Measurements from ENCODE around the gene ANKRD60.

Gene ANKRD60

DNA sequence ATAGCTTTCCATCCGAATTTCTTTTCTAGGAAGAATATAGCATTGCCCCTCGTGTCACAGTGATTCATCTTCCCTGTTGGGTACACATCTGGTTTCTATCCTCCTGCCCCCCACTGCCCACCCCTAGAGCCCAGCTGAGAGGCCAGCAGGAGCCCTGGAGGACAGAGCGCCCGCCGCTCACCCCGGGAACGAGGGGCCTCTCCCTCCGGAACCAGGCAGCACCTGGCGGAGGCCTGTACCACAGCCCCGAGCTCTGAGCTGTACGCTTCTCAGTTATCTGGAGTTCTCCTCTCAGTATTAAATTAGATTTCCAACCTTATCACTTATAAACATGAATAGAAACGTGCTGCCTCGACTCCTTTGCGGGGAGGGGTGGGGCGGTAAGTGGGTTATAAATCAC, 6.0 kb downstream of the ANKRD60 start:
- no peak overlapping the region for H3K4me3 ChIP-seq (ENCODE audit: low read length)
- TF ChIP-seq ZNF274 (IDR thresholded peaks at IDR 0.05; ENCODE audit: low read depth, low read length) = no peak

DNA sequence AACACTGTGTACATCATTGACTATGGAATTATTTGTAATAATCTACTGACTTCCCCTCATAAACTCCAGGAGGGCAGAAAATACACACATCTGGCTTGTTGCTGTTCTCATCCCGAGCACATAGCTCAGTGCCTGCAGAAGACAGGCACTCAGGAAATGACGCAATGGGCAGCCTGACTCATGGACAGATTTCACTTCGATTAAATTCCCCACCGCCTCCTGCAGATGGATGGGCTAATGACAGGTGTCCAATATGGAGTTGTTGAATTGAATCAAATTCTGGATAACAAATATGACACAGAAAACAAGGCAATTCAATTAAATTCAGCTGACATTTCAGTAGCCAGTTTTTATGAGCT, 9.1 kb downstream of the ANKRD60 start:
- no peak for TF ChIP-seq ZNF274 (IDR thresholded peaks at IDR 0.05; ENCODE audit: low read depth, low read length)
- no peak overlapping the region for H3K4me3 ChIP-seq (ENCODE audit: low read length)

DNA sequence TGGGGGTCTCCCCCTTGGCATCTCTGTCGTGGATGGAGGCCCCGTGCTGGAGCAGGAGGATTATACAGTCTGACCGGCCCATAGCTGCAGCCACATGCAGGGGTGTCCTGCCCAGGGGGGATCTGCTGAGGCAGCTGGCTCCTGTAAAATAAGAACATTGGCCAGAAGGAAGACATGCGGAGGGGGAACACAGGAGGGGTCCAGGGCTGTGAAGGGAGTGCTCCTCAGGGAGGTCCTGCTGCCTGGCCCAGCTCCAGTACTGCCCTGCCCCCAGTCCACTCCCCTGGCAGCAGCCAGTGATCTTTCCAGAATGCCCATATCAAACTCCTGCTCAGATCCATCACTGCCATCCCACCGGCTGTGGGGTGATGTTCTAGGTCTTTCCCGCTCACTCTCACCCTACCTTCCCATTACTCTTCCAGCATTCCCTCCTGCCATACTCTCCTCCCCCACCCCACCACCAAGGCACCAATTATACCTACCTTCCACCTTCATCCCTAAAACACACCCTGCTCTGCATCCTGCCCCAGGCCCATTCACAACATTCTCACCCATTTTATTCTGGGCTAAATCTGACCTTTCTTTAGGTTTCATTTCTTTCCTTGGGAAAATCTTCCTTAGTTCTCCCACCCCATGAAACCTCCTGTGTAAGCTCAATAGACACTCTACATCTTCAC, 9.7 kb downstream of the ANKRD60 start:
- no peak for TF ChIP-seq ZNF274 (IDR thresholded peaks at IDR 0.05; ENCODE audit: low read depth, low read length)
- no peak overlapping the region for H3K4me3 ChIP-seq (ENCODE audit: low read length)

DNA sequence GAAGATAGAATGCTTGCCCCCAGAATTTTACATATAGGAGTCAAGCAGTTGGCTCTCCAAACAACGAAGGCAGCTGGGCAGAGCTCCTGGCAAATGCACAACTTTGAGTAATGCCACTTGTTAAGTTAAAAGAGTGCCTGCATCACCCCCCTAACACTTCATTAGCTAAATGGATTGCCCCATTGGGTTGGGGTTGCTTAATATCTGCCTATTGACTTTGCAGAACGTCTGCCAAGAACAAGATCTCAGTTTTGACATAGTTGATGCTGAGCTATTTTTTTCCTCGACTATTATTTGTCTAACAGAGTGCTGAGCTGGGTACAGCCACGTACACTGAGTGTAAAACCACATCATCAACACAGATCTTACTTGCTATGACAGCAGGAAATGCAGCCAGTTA, 12.1 kb downstream of the ANKRD60 start:
- no peak for TF ChIP-seq ZNF274 (IDR thresholded peaks at IDR 0.05; ENCODE audit: low read depth, low read length)
- H3K4me3 ChIP-seq (ENCODE audit: low read length) = no peak overlapping the region

DNA sequence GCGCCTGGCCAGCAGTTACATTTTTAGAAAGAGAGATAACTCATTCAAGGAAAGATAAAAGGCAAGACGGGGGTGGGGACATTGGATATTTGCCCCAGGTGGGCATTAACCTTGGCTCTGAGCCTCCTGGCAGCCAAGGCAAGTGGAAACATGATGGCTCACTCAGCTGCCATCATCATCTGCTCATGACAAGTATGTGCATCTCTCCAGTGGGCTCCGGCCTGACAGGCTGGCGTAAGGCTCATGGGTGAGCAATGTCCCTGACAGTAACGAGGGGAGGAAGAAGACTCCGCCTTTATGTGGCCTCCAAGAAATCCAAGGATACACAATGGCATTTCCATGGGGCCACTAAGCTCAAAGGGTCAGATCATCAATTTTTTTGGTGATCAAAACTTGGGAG, 13.3 kb downstream of the ANKRD60 start:
- H3K4me3 ChIP-seq (ENCODE audit: low read length) = no peak overlapping the region
- no peak for TF ChIP-seq ZNF274 (IDR thresholded peaks at IDR 0.05; ENCODE audit: low read depth, low read length)

DNA sequence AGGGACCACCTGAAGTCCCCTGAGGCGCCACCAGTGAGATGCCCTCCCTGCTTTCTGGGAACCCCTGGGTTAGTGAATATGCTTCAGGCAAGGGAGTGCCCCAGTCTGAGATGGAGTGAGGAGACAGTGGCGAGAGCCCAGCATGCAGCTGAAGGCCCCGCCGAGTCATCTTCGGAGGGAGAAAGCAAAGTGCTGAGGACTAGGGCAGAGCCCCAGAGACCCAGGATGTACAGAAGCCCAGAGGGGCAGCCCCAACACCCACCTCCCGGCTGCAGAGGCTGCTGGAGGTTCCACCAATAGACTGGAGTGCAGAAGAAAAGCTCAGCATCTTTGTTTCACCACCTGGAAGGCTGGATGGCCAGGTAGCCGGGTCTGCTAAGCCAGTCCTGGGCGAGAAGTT, 14.1 kb downstream of the ANKRD60 start:
- no peak overlapping the region for H3K4me3 ChIP-seq (ENCODE audit: low read length)
- TF ChIP-seq ZNF274 (IDR thresholded peaks at IDR 0.05; ENCODE audit: low read depth, low read length) = no peak

DNA sequence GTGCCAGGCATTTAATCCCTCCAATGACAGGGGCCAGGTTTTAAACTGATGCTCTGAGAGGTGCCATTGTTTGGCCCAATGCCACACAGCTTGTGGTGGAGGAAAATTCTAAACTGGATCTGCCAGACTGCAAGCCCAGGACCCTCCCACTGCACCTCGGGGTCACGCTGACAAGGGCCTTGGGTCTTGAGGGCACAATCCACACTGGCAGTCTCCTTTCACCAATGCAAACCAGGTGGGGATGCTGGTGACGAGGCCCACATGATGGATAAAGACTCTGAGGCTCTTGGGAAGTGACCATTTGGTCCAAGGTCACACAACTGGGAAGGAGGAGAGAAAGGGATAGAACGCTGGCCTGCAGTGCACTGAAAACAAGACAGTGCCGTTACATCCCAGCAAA, 14.7 kb downstream of the ANKRD60 start:
- no peak for TF ChIP-seq ZNF274 (IDR thresholded peaks at IDR 0.05; ENCODE audit: low read depth, low read length)
- no peak overlapping the region for H3K4me3 ChIP-seq (ENCODE audit: low read length)

DNA sequence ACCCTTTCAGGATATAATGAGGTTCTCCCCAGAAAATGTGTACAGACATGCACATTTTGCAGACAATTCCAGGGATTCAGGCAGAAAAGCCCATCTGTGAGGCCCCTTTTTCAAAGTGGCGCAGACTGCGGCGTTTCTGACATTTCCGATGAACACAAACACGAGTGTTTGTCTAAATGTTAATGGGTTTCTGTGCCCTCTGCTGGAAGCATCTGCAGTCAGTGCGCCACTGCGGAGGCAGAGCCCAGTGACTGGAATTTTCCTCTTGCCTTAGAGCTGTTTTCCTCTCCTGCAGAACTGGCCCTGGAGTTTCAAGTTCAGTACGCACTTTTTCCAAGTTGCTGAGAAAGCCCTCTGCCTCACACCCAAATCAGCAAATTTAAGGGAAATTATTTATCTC, 15.3 kb downstream of the ANKRD60 start:
- H3K4me3 ChIP-seq (ENCODE audit: low read length) = no peak overlapping the region
- TF ChIP-seq ZNF274 (IDR thresholded peaks at IDR 0.05; ENCODE audit: low read depth, low read length) = no peak

DNA sequence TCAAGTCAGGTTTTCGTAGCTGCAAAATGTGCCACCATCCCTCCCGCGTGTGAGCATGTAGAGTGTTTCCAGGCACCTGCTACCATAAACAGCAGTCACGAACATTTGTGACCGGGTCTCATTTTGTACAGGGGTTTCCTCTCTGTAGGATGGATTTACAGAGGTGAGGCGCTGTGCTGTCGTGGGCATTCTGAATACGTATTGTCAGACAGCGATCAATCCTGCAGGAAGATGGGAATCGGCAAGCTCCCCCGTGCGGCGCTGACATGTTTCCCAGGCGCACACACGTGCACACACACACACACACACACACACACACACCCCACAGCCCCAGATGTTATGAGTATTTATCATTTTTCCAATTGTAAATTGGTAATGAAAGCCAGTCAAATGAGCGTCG, 15.8 kb downstream of the ANKRD60 start:
- H3K4me3 ChIP-seq (ENCODE audit: low read length) = no peak overlapping the region
- no peak for TF ChIP-seq ZNF274 (IDR thresholded peaks at IDR 0.05; ENCODE audit: low read depth, low read length)

DNA sequence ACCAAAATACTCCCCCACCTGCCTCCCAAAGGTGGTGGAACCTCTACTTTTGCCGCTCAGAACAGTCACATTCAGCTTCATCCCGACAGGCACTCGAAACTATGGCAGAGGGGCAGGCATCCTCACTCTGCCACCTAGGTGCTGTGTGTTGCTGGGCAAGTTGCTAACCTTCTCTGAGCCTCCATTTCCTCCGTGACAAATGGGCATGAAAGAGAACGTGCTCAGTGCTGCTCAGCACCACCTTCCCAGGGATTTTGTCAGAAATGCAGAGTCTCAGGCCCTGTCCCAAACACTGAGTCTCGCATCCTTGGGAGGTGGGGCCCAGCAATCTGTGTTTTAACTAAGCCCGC, 18.1 kb downstream of the ANKRD60 start:
- no peak overlapping the region for H3K4me3 ChIP-seq (ENCODE audit: low read length)
- no peak for TF ChIP-seq ZNF274 (IDR thresholded peaks at IDR 0.05; ENCODE audit: low read depth, low read length)

DNA sequence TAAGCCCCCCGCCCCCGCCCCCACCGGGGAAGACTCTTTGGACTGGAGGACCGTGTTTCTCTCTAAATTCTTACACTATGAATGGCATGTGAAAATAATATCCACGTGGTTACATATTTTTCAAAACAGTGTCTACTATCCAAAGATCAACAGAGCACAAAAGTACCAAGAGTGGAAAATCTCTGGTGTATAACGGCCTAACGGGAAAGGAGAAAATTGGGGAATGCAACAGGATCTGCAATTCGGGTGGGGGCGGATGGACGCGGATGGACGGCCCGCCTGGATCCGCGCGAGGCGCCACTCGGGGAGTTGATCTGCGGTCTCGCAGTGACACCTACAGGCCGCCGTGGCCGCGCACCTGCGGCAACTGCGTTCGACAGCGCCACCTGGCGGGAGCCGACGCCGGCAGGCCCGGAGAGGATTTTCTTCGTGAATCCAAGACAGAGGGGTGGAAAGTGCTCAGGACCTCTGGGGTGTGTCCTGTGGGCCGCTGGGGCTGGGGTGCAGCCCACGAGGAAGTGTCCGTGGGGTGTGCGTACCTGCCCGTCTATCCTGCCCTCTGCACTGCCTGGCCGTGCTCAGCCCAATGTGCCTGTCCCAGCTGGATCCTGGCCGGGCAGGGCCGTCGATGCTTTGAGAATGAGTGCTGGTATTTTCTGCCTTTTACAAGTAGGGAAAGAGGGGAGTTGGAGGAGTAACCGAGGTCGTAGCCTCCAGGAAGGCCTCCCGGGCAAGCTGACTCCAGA, 18.6 kb downstream of the ANKRD60 start:
- no peak overlapping the region for H3K4me3 ChIP-seq (ENCODE audit: low read length)
- TF ChIP-seq ZNF274 (IDR thresholded peaks at IDR 0.05; ENCODE audit: low read depth, low read length) = no peak

DNA sequence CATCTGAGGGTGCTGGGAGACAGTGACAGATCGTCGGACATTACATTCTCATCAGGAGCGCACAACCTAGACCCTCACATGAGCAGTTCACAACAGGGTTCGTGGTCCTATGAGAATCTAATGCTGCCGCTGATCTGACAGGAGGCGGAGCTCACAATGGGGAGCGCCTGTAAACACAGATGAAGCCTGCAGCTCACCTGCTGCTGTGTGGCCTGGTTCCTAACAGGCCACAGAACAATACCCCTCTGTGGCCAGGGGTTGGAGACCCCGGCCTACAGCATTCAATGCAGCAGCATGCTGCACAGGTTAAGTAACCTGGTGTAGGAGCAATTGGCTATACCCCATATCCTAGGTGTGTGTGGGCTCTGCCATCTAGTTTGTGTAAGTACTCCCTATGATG, 19.5 kb downstream of the ANKRD60 start:
- no peak for TF ChIP-seq ZNF274 (IDR thresholded peaks at IDR 0.05; ENCODE audit: low read depth, low read length)
- no peak overlapping the region for H3K4me3 ChIP-seq (ENCODE audit: low read length)

DNA sequence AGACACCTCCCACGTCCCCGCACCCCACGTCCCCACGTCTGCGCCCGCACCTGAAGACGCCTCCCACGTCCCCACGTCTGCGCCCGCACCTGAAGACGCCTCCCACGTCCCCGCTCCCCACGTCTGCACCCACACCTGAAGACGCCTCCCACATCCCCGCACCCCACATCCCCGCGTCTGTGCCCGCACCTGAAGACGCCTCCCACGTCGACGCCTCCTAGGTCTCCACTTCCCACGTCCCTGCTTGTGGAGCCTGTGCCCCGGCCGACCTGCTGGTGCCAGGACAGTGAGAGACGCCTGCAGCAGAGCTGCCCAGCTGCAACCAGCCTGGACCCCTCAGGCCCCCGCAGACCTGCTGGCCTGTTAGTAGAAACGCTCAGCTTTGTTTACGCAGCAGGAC, 22.6 kb downstream of the ANKRD60 start:
- no peak for TF ChIP-seq ZNF274 (IDR thresholded peaks at IDR 0.05; ENCODE audit: low read depth, low read length)

DNA sequence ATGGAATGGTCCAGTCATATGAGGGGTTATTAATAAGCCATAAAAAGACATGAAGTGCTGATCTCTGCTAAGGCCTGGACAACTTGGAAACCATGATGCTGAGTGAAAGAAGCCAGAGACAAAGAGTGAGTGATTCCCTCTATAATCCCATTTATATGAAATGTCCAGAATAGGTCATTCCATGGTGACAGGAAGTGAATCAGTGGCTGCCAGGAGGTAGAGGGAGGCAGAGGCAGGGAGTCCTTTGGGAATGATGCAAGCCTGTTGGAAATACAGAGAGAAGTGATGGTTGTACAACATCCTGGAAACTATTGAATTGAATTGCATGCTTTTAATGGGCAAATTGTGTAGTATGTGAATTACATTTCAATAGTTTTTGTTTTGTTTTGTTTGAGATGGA, 26.4 kb downstream of the ANKRD60 start:
- H3K4me3 ChIP-seq (ENCODE audit: low read length) = no peak overlapping the region
- TF ChIP-seq ZNF274 (IDR thresholded peaks at IDR 0.05; ENCODE audit: low read depth, low read length) = no peak

More for the DNA sequence above, 22.6 kb downstream of the ANKRD60 start:
- no peak overlapping the region for H3K4me3 ChIP-seq (ENCODE audit: low read length)

DNA sequence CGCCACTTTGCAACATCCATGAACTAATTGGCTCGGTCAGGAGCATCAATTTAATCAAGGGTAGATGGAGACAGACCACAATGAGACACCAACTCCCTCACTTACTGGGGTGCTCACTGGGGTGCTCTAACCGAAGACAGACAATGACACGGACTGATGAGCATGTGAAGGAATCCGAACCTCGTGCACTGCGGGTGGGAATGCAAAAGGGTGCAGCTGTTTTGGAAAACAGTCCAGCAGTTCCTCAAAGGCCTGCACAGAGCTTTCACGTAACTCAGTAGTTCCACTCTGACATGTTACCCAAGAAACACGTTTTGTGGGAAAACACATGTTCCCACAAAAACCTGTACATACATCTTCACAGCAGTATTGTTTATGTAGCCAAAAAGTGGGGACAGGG, 26.8 kb downstream of the ANKRD60 start:
- H3K4me3 ChIP-seq (ENCODE audit: low read length) = no peak overlapping the region
- no peak for TF ChIP-seq ZNF274 (IDR thresholded peaks at IDR 0.05; ENCODE audit: low read depth, low read length)

DNA sequence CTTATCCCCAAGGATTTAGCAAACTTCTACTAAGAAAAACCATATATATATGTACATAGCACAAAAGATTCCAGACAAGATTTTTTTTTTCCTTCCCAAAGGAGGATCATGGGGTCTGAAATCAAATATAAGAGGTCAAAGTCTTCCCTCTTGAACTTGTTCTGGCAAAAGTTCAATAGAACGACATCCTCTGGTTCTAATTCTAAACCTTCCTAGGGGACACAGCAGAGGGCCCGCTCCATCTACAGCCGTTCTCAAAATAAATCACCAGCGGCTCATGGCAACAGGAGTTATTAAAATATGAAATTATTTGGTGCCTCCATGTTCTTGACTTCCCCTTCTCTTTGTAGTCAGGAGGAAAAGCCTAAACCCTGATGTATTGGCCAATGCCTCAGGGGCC, 29.0 kb downstream of the ANKRD60 start:
- no peak overlapping the region for H3K4me3 ChIP-seq (ENCODE audit: low read length)
- no peak for TF ChIP-seq ZNF274 (IDR thresholded peaks at IDR 0.05; ENCODE audit: low read depth, low read length)

Measured in GM08714 (cell line).